HG02763 (cell line): Measurements from ENCODE around the gene HNRNPR.
A peak's percentile ranks its signal among the peaks of the same experiment; 100 is the strongest.

Experiments
- ATAC-seq: cut with Tn5 transposase; IDR thresholded peaks from one replicate; pipeline ENCODE4 v1.9.1; 2021; ENCODE audit warnings: mild to moderate bottlenecking, moderate library complexity; ENCODE audit not compliant: unreplicated experiment

Gene HNRNPR

GRCh38 chr1:23369335-23370013 is 25.4 kb upstream of the HNRNPR start, which contains the start of gene ZNF436:
Gene ZNF436, minus strand, starts transcription at chr1:23369836. Its CDS starts 1,831 bp downstream, at chr1:23368005.
- no peak for ATAC-seq

DNA sequence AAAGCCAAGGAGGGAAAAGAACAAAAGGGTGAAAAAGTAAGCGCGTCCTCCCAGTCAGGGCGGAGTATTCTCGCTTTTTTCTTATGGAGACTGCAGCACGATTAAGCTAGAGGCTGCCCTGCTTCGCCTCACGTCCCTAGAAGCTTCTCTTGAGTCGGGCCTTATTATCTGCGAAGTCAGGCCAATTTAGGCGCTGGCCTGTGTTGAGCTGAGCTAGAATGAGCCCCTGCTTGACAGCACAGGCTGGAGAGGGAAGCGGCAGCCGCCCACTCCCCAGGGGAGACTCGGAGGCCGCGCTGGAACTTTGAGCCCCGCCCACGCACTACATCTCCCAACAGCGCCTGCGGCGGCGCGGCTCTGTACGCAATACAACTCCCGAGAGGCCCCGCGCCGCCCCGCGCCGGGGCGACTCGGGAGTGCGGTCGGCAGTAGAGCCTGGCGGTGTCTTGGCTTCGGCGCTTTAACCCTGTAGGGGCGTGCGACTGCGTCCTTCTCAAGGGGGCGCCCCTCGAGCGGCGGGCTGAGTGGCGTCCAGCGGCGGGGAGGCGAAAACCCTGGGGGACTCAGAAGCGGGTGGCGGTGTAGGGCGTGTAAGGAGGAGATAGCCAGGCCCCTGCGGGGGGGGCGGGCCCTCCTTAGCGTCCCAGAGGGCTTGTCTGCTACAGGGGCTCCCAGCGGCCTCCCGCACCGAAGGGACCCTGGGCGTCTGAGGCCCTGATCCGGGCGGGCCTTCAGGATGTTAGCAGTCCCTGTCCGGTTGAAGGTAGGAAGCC is 24.7 kb upstream of the HNRNPR start:
- ATAC-seq, result peak; percentile 59

DNA sequence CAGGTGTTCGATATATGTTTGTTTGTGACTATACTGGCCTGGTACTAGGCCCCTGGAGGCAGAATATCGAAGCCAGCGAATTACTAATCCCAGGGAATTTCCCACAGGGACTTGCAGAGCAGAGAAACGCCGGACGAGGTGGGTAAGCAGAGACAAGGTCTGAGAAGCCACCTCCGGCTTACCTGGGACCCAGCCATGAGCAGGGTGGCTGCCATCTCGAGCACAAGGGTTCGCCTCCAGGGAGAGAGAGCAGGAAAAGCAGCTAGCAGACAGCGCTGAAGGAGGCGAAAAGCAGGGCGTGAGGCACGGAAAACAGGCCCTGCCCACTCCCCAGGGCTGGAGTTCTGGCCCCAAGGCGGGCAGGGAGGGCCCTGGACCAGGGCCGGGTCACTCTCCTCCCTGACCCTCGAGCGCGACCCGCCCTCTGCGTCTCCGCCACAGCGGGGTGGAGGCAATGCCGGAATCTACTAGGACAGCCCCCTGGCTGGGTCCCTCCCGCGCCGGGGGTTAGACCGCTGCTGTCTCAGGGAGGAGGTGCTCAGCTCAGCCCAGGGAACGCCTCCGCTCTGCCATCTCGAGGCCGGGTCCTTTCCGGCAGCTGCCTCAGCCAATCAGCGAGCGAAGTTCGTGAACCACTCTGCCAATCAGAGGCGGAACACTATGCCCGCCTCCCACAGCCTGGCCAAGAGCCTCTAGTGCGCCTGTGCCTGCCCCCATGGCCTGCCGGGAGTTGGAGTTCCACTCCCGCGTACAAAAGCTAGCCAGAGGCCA is 23.9 kb upstream of the HNRNPR start:
- ATAC-seq, result peak; percentile 91

- no peak for ATAC-seq
These were observed 23.3 kb upstream of the HNRNPR start for GRCh38 chr1:23367451-23367790.

GRCh38 chr1:23366598-23366997 is 22.5 kb upstream of the HNRNPR start:
- ATAC-seq, result no peak

GRCh38 chr1:23366146-23366545 is 22.1 kb upstream of the HNRNPR start:
- no peak for ATAC-seq

DNA sequence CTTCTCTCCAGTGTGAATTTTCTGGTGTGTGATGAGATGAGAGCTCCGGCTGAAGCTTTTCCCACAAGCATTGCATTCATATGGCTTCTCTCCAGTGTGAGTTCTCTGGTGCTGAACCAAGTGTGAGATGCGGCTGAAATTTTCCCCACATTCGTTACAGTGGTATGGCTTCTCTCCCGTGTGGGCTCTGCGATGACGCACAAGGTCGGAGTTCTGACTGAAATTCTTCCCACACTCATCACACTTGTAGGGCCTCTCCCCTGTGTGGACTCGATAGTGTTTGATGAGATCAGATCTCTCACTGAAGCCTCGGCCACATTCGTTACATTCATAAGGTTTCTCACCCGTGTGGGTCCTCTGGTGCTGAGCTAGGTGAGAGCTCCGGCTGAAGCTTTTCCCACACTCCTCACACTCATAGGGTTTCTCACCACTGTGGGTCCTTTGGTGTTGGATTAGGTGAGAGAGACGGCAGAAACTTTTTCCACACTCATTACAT is 18.2 kb upstream of the HNRNPR start:
- ATAC-seq, result no peak

- ATAC-seq, result no peak
These were observed 14.3 kb upstream of the HNRNPR start for GRCh38 chr1:23358310-23358875.

DNA sequence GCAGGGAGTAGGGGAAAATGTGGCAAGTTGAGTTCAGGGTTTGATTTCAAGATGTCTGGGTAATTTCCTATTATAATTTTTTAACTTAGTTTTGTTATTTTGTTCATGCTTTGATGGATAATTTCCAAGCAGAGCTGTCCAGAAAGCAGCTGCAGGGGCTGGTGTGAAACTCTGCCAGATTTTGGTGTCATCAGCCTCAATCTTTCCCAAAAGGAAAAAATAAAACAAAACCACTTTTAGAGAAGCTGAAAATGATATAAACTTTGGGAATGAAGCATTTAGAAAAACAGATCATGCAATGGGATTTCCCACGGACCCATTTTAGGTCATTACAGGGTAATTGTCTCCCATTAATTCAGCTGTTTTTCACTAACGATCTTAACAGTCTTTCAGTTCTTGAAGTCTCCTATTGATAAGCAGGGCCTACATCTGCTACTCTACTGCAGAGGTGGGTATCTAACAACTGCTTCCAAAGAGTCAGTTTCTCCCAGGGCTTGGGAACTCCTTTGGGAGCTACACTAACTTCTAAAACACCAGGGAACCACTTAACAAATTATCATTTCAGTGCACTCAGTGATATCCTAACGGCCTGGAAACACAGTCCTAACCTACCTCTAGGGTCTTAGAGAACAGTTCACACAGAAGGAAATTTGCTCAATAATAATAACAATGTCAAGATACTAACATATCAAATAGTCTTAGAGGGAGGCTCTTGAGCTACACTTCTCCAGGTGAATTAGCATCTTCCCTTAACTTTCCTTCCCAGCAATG is 13.2 kb upstream of the HNRNPR start:
- ATAC-seq, result no peak

DNA sequence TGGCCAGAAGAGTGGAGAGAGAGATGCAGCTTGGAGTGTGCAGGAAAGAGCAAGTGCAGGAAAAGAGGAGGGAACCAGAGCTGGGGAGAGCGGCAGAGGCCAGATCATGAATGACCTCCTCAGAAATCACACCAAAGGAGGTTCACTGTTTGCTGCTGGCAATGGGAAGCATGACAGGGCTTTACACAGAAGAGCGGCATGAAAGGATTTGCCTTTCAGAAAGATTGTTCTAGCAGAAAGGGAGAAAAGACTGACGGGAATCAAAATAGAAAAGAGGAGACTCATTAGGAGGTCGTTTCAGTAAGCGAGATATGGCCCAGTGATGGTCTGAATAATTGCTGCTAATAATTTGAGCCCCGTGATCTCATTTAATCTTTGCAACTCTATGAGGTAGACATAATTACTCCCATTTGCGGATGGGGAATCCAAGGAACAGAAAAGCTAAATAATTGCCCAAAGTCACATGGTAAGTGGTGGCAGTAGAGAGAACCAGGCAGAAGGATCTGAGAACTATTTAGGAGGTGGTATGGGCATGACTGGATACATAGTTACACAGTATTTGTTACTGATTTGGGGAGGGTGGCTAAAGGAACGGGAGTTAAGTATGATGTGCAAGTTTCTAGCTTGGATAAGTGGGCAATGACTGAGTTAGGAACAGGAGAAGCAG is 12.5 kb upstream of the HNRNPR start:
- no peak for ATAC-seq

DNA sequence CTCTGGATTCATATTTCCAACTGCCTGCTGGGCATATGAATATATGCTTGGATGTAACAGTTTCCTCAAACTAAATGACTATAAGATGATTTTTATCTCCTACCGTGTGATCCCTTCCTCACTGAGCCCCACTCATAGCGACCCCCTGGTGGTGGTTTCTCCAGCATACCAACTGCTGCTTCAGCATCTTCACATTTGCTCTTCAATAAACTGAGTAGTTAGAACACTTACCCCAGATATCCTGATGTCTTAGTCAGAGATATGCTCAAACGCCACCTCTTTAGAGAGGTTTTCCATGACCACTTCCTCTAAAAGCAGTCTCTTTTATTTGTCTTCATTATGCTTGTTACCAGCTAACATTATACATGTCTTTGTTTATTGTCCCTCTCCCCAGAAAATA is 10.2 kb upstream of the HNRNPR start:
- ATAC-seq, result no peak

- no peak for ATAC-seq
These were observed 8.1 kb upstream of the HNRNPR start for GRCh38 chr1:23352096-23352695.

- no peak for ATAC-seq
These were observed 1.8 kb upstream of the HNRNPR start for GRCh38 chr1:23345920-23346319.

DNA sequence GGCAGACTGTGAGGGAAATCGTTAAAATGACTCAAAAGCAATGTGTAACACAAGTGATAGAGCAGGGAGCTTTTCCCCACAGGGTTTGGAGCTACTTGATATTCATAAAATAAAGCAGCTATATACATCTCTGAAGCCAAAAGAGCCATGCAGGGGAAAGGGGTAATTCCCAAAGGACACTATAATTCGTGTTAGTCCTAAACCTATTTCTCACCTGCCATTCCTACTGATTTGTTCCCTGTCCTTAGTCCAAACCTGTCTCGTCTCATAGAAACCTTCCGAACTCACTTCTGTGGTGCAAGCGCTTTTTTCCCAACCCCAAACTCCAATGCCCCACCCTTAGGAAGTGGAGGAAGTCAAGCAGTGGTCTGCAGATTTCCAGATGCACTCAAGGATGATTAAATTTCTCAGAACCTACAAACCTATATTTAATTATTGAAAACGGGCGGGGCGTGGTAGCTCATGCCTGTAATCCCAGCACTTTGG is 946 bp upstream of the HNRNPR start:
- ATAC-seq, result no peak

GRCh38 chr1:23343221-23344110 is 618 bp downstream of the HNRNPR start:
- ATAC-seq, result peak; percentile 19

DNA sequence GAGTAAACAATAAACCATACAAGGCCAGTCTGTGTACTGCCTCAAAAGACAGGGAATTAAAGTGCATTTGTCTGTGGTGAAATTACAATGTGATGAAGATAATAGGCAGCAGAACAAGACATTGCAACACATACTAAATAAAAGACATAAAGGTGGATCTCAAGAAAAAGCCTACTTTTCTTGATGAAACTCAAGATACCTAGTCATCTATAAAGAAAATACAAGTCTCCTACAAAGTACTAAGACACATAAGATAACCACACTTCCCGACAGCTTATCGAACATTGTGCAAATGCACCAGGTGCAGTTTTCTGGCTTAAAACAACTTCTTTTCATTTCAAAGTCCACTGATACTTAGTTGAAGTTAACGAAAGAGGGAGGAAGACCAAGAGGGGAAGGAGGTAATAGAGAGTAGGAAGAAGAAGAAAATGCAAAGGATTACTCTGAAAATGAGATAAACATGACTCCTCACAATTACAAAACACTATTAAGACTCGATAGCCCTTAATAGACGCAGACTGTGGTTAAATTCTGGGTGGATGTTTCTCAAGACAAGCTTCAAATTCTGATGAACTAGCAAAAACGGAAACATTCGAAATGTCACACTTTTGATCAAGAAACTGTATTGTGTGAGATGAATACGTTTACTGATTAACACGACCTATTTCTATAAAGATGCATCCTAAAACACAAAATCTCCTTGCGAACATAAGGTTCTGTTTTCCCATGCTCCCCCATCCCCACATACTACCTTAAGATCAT is 2.0 kb downstream of the HNRNPR start:
- ATAC-seq, result no peak

DNA sequence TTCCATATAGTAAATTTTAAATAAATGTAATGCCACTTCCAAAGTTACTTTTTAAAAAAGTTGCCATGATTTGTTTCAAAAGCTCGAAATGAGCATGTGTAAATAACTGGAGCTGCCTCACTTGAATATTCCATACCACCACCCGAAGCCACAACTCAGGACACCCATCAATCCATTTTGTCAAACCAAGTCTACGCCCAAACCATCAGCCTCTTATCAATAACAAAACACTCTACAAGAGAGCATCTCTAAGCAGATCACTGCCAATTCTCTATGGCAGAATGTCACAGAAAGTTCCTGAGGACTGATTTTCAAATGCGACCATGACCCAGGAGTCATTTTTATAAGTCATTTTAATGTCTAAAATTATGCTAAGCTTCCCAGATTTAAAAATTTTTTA is 4.5 kb downstream of the HNRNPR start:
- ATAC-seq, result no peak

DNA sequence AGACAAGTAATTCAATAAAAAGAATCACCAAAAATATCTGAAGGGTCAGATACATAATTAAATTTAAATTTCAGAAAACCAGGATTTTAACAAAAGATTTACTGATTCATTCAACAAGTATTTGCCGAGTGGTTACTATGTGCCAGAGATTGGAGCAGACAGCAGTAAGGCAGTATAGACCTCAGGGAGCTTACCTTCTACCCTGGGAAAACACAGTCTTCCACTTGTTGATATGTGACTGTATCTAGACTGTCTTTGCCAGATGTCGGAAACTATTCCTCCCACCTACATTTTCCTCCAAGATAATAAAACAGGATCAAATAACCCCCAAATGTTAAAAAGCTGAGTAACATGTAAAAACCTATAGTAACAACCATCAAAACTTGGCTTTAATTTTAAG is 6.2 kb downstream of the HNRNPR start:
- ATAC-seq, result no peak
